ENCODE measurements around the gene ARRDC1. TPM values are rescaled to one million over a fixed set of nuclear protein-coding genes. Genes with fewer than 3 reads are reported as not detected.

The ARRDC1 gene
- total and polyA plus RNA-seq, 9 of the 15 experiments (the other 6 are each of a cell fraction or from before 2014, with no cell fraction given) = 0.21 to 45.3 (median 18.6) TPM

DNA sequence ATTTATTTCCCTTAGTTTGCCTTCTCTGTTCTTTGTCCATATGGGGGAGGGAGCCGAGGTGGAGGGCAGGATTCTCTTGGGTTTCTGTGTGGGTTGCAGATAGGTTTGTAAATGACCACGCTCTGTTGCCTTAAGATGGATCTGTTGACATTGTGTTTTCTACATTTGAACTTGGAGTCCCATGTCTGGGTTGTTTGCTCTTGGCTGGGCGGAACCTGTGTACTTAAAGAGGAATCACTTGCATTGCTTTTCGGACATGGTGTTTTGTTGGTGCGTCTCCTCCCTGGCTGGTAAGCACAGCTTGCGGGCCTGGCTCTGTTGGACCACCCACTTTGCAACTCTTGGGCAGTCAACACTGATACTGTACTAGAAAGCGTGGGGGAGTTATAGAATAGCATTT, 59.2 kb downstream of the ARRDC1 start (continued):
- no peak for TF ChIP-seq NKRF (IDR thresholded peaks at IDR 0.05; ENCODE audit: borderline replicate concordance)
- no peak for TF ChIP-seq ZBTB40 (IDR thresholded peaks at IDR 0.05)
- TF ChIP-seq ZBTB40 (CRISPR knock-in tag; IDR thresholded peaks at IDR 0.05) = no peak
- TF ChIP-seq BACH1 (tag; IDR thresholded peaks at IDR 0.05) = no peak
- no peak for TF ChIP-seq PURB (CRISPR knock-in tag; IDR thresholded peaks at IDR 0.05; ENCODE audit: low read depth)
- no peak for TF ChIP-seq STAT6 (CRISPR knock-in tag; IDR thresholded peaks at IDR 0.05)
- TF ChIP-seq, protein P1, sequence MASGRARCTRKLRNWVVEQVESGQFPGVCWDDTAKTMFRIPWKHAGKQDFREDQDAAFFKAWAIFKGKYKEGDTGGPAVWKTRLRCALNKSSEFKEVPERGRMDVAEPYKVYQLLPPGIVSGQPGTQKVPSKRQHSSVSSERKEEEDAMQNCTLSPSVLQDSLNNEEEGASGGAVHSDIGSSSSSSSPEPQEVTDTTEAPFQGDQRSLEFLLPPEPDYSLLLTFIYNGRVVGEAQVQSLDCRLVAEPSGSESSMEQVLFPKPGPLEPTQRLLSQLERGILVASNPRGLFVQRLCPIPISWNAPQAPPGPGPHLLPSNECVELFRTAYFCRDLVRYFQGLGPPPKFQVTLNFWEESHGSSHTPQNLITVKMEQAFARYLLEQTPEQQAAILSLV (tag; IDR thresholded peaks at IDR 0.05) = no peak
- TF ChIP-seq NONO (IDR thresholded peaks at IDR 0.05; ENCODE audit: low read depth in 2 of 2, low read length in 1 of 2) = no peak
- TF ChIP-seq SAP30 (IDR thresholded peaks at IDR 0.05; ENCODE audit: borderline replicate concordance, insufficient read depth, low read depth, low read length, poor library complexity, severe bottlenecking) = no peak
- no peak for TF ChIP-seq HCFC1 (IDR thresholded peaks at IDR 0.05; ENCODE audit: low read depth, low read length)

Measured in K562 (cell line).